Measurements from ENCODE around the gene ZNF496. TPM values are rescaled to one million over a fixed set of nuclear protein-coding genes. Genes with fewer than 3 reads are reported as not detected.

The ZNF496 gene
- total and polyA plus RNA-seq, 9 of the 15 experiments (the other 6 are each of a cell fraction or from before 2014, with no cell fraction given): 4.3 to 54.0 (median 31.3) TPM

DNA sequence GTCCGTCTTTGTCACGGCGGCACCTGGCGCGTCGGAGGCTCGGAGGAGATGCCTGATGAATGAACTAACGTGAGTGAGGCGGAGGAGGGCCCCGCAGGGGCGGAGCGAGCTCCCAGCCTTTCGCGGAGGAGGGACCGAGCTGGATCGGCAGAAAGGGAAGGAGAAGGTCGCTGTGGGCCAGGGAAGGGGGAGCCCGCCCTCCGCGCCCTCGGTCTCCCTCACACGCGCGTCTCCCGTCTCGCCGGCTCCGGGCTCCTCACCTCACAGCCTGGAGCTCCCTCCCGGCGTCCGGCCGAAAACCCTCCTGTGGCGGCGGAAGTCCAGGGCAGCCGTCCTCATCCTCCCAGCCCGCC lies 519 bp downstream of the ZNF496 start (continued):
- TF ChIP-seq, protein P1, sequence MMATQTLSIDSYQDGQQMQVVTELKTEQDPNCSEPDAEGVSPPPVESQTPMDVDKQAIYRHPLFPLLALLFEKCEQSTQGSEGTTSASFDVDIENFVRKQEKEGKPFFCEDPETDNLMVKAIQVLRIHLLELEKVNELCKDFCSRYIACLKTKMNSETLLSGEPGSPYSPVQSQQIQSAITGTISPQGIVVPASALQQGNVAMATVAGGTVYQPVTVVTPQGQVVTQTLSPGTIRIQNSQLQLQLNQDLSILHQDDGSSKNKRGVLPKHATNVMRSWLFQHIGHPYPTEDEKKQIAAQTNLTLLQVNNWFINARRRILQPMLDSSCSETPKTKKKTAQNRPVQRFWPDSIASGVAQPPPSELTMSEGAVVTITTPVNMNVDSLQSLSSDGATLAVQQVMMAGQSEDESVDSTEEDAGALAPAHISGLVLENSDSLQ (IDR thresholded peaks at IDR 0.05): no peak
- TF ChIP-seq, protein P2, sequence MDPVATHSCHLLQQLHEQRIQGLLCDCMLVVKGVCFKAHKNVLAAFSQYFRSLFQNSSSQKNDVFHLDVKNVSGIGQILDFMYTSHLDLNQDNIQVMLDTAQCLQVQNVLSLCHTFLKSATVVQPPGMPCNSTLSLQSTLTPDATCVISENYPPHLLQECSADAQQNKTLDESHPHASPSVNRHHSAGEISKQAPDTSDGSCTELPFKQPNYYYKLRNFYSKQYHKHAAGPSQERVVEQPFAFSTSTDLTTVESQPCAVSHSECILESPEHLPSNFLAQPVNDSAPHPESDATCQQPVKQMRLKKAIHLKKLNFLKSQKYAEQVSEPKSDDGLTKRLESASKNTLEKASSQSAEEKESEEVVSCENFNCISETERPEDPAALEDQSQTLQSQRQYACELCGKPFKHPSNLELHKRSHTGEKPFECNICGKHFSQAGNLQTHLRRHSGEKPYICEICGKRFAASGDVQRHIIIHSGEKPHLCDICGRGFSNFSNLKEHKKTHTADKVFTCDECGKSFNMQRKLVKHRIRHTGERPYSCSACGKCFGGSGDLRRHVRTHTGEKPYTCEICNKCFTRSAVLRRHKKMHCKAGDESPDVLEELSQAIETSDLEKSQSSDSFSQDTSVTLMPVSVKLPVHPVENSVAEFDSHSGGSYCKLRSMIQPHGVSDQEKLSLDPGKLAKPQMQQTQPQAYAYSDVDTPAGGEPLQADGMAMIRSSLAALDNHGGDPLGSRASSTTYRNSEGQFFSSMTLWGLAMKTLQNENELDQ (CRISPR knock-in tag; IDR thresholded peaks at IDR 0.05; ENCODE audit: borderline replicate concordance): no peak
- TF ChIP-seq, protein P3, sequence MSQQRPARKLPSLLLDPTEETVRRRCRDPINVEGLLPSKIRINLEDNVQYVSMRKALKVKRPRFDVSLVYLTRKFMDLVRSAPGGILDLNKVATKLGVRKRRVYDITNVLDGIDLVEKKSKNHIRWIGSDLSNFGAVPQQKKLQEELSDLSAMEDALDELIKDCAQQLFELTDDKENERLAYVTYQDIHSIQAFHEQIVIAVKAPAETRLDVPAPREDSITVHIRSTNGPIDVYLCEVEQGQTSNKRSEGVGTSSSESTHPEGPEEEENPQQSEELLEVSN (IDR thresholded peaks at IDR 0.05; ENCODE audit: borderline replicate concordance in 1 of 2, extremely low read depth in 1 of 2, insufficient read depth in 1 of 2, insufficient read length in 1 of 2, low read depth in 1 of 2, low read length in 1 of 2, poor library complexity in 1 of 2, severe bottlenecking in 1 of 2): peak in 1 of 2 experiments; percentile 50
- no peak for TF ChIP-seq EHMT2 (IDR thresholded peaks at IDR 0.05)
- TF ChIP-seq, protein P4, sequence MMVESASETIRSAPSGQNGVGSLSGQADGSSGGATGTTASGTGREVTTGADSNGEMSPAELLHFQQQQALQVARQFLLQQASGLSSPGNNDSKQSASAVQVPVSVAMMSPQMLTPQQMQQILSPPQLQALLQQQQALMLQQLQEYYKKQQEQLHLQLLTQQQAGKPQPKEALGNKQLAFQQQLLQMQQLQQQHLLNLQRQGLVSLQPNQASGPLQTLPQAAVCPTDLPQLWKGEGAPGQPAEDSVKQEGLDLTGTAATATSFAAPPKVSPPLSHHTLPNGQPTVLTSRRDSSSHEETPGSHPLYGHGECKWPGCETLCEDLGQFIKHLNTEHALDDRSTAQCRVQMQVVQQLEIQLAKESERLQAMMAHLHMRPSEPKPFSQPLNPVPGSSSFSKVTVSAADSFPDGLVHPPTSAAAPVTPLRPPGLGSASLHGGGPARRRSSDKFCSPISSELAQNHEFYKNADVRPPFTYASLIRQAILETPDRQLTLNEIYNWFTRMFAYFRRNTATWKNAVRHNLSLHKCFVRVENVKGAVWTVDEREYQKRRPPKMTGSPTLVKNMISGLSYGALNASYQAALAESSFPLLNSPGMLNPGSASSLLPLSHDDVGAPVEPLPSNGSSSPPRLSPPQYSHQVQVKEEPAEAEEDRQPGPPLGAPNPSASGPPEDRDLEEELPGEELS (CRISPR knock-in tag; IDR thresholded peaks at IDR 0.05; ENCODE audit: borderline replicate concordance): no peak
- TF ChIP-seq ATF7 (IDR thresholded peaks at IDR 0.05): peak; percentile 56
- TF ChIP-seq, protein P5, sequence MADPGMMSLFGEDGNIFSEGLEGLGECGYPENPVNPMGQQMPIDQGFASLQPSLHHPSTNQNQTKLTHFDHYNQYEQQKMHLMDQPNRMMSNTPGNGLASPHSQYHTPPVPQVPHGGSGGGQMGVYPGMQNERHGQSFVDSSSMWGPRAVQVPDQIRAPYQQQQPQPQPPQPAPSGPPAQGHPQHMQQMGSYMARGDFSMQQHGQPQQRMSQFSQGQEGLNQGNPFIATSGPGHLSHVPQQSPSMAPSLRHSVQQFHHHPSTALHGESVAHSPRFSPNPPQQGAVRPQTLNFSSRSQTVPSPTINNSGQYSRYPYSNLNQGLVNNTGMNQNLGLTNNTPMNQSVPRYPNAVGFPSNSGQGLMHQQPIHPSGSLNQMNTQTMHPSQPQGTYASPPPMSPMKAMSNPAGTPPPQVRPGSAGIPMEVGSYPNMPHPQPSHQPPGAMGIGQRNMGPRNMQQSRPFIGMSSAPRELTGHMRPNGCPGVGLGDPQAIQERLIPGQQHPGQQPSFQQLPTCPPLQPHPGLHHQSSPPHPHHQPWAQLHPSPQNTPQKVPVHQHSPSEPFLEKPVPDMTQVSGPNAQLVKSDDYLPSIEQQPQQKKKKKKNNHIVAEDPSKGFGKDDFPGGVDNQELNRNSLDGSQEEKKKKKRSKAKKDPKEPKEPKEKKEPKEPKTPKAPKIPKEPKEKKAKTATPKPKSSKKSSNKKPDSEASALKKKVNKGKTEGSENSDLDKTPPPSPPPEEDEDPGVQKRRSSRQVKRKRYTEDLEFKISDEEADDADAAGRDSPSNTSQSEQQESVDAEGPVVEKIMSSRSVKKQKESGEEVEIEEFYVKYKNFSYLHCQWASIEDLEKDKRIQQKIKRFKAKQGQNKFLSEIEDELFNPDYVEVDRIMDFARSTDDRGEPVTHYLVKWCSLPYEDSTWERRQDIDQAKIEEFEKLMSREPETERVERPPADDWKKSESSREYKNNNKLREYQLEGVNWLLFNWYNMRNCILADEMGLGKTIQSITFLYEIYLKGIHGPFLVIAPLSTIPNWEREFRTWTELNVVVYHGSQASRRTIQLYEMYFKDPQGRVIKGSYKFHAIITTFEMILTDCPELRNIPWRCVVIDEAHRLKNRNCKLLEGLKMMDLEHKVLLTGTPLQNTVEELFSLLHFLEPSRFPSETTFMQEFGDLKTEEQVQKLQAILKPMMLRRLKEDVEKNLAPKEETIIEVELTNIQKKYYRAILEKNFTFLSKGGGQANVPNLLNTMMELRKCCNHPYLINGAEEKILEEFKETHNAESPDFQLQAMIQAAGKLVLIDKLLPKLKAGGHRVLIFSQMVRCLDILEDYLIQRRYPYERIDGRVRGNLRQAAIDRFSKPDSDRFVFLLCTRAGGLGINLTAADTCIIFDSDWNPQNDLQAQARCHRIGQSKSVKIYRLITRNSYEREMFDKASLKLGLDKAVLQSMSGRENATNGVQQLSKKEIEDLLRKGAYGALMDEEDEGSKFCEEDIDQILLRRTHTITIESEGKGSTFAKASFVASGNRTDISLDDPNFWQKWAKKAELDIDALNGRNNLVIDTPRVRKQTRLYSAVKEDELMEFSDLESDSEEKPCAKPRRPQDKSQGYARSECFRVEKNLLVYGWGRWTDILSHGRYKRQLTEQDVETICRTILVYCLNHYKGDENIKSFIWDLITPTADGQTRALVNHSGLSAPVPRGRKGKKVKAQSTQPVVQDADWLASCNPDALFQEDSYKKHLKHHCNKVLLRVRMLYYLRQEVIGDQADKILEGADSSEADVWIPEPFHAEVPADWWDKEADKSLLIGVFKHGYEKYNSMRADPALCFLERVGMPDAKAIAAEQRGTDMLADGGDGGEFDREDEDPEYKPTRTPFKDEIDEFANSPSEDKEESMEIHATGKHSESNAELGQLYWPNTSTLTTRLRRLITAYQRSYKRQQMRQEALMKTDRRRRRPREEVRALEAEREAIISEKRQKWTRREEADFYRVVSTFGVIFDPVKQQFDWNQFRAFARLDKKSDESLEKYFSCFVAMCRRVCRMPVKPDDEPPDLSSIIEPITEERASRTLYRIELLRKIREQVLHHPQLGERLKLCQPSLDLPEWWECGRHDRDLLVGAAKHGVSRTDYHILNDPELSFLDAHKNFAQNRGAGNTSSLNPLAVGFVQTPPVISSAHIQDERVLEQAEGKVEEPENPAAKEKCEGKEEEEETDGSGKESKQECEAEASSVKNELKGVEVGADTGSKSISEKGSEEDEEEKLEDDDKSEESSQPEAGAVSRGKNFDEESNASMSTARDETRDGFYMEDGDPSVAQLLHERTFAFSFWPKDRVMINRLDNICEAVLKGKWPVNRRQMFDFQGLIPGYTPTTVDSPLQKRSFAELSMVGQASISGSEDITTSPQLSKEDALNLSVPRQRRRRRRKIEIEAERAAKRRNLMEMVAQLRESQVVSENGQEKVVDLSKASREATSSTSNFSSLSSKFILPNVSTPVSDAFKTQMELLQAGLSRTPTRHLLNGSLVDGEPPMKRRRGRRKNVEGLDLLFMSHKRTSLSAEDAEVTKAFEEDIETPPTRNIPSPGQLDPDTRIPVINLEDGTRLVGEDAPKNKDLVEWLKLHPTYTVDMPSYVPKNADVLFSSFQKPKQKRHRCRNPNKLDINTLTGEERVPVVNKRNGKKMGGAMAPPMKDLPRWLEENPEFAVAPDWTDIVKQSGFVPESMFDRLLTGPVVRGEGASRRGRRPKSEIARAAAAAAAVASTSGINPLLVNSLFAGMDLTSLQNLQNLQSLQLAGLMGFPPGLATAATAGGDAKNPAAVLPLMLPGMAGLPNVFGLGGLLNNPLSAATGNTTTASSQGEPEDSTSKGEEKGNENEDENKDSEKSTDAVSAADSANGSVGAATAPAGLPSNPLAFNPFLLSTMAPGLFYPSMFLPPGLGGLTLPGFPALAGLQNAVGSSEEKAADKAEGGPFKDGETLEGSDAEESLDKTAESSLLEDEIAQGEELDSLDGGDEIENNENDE (IDR thresholded peaks at IDR 0.05; ENCODE audit: low read depth, low read length): no peak
- TF ChIP-seq TCF3 (CRISPR knock-in tag; IDR thresholded peaks at IDR 0.05): peak; percentile 30; the same call in 1 of the 2 replicates
